ENCODE measurements around the gene ASCL2. TPM values are rescaled to one million over a fixed set of nuclear protein-coding genes. Genes with fewer than 3 reads are reported as not detected.

ASCL2 gene
- total RNA-seq, 1 experiment from 2014 or later = 32.5 TPM

DNA sequence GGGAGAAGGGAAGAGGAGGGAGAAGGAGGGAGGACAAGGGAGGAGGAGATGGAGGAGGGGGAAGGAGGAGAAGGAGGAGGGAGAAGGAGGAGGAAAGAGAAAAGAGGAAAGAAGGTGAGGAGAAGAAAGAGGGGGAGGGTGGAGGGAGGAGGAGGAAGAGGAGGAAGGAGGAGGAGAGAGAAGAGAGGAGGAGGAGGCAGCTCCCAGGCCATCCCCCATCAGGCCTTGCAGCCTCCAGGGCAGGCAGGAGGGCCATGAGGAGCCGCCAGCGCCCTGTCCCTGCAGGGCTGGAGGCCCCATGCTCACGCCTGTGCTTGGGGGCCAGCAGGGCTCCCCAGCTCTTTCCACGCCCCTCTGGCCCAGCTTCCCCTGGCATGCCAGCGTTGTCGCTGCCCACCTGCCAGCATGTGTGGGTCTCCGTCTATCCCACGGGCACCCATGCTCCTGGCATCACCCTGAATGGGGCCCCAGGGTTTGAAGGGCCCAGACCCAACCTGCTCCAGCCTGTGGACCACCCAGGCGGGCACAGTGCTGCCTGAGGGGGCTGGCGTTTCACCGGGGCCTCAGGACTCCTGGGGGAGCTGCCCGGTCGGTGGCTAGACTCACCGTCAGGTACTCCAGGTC is 36.6 kb upstream of the ASCL2 start:
- Histone ChIP-seq H3K4me3 (ENCODE audit: low read depth, low read length) (no peak overlapping the region), H3K27me3 (replicated peaks; ENCODE audit: control insufficient read depth, insufficient read depth, low read length) (no peaks in the 10 kb centered on the region), H3K4me1 (peaks cover 38% of the 10 kb centered on the region), H3K36me3 (ENCODE audit: control insufficient read depth, insufficient read depth, low read length) (no peaks in the 10 kb centered on the region), H3K9me3 (no peaks in the 10 kb centered on the region)
- ChIA-PET CTCF (interaction anchor here (9.8 kb wide), 1 partner anchor 113 kb away, joined by 128 read pairs; no protein-coding TSS in a partner anchor), POLR2A (no interaction called here)
- BruUV-seq (replicated peaks) = no TSS peak
- no peaks in the 10 kb centered on the region for H3K36me3 Mint-ChIP-seq (ENCODE audit: insufficient read depth, unreplicated experiment)
- intact Hi-C loops (cut with micrococcal nuclease; ENCODE audit: unreplicated experiment) = loop anchor here (5.0 kb wide), 1 partner anchor 225 kb away; no protein-coding TSS in a partner anchor
- TF ChIP-seq, protein P1, sequence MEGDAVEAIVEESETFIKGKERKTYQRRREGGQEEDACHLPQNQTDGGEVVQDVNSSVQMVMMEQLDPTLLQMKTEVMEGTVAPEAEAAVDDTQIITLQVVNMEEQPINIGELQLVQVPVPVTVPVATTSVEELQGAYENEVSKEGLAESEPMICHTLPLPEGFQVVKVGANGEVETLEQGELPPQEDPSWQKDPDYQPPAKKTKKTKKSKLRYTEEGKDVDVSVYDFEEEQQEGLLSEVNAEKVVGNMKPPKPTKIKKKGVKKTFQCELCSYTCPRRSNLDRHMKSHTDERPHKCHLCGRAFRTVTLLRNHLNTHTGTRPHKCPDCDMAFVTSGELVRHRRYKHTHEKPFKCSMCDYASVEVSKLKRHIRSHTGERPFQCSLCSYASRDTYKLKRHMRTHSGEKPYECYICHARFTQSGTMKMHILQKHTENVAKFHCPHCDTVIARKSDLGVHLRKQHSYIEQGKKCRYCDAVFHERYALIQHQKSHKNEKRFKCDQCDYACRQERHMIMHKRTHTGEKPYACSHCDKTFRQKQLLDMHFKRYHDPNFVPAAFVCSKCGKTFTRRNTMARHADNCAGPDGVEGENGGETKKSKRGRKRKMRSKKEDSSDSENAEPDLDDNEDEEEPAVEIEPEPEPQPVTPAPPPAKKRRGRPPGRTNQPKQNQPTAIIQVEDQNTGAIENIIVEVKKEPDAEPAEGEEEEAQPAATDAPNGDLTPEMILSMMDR (IDR thresholded peaks at IDR 0.05; ENCODE audit: insufficient read depth in 1 of 2, low read depth in 1 of 2, low read length in 1 of 2, severe bottlenecking in 1 of 2, unreplicated experiment in 1 of 2) = no peak
- H3K4me3 Mint-ChIP-seq (ENCODE audit: unreplicated experiment) = no peak overlapping the region
- no peak overlapping the region for H3K27ac Mint-ChIP-seq (ENCODE audit: unreplicated experiment)
- DNase-seq = no peak
- no peaks in the 10 kb centered on the region for H3K9me3 Mint-ChIP-seq (ENCODE audit: unreplicated experiment)
- no peaks in the 10 kb centered on the region for H3K27me3 Mint-ChIP-seq (ENCODE audit: insufficient read depth, unreplicated experiment)
- no peaks in the 10 kb centered on the region for H3K4me1 Mint-ChIP-seq (ENCODE audit: low read depth, unreplicated experiment)

DNA sequence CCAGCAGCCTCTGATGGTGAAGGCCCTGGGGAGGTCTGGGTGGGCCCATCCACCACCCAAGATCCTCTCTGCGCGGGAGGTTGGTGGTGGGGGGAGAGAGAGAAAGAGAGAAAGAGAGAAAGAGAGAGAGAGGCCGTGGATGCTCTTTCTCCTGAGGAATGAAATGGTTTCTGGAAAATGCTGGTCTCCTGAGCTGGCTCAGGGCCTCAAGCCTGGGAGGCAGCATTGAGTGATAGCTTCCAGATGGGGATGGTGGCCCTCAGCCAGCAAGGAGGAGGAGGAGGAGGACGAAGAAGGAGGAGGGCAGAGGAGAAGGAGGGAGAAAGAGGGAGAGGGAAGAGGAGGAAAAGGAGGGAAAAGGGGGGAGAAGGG is 36.0 kb upstream of the ASCL2 start:
- TF ChIP-seq, protein P1 (IDR thresholded peaks at IDR 0.05; ENCODE audit: insufficient read depth in 1 of 2, low read depth in 1 of 2, low read length in 1 of 2, severe bottlenecking in 1 of 2, unreplicated experiment in 1 of 2) = no peak
- no peak overlapping the region for H3K4me3 ChIP-seq (ENCODE audit: low read depth, low read length)
- no peak overlapping the region for H3K4me3 Mint-ChIP-seq (ENCODE audit: unreplicated experiment)
- DNase-seq = no peak
- no TSS peak for BruUV-seq (replicated peaks)
- POLR2A ChIA-PET = interaction anchor here (0.6 kb wide), 1 partner anchor 318 kb away, joined by 6 read pairs; no protein-coding TSS in a partner anchor
- no peaks in the 10 kb centered on the region for H3K27me3 Mint-ChIP-seq (ENCODE audit: insufficient read depth, unreplicated experiment)
- H3K4me1 ChIP-seq = peaks cover 43% of the 10 kb centered on the region
- CTCF ChIA-PET = interaction anchor here (0.7 to 9.8 kb wide), 2 partner anchors 31 to 114 kb away, joined by 3 to 128 read pairs; no protein-coding TSS in a partner anchor
- H3K27me3 ChIP-seq (replicated peaks; ENCODE audit: control insufficient read depth, insufficient read depth, low read length) = no peaks in the 10 kb centered on the region
- no peaks in the 10 kb centered on the region for H3K36me3 ChIP-seq (ENCODE audit: control insufficient read depth, insufficient read depth, low read length)
- H3K36me3 Mint-ChIP-seq (ENCODE audit: insufficient read depth, unreplicated experiment) = no peaks in the 10 kb centered on the region
- H3K4me1 Mint-ChIP-seq (ENCODE audit: low read depth, unreplicated experiment) = no peaks in the 10 kb centered on the region
- H3K9me3 Mint-ChIP-seq (ENCODE audit: unreplicated experiment) = no peaks in the 10 kb centered on the region
- H3K9me3 ChIP-seq = no peaks in the 10 kb centered on the region
- H3K27ac Mint-ChIP-seq (ENCODE audit: unreplicated experiment) = no peak overlapping the region
- intact Hi-C loops (cut with micrococcal nuclease; ENCODE audit: unreplicated experiment) = loop anchor here (5.0 kb wide), 1 partner anchor 226 kb away; no protein-coding TSS in a partner anchor

DNA sequence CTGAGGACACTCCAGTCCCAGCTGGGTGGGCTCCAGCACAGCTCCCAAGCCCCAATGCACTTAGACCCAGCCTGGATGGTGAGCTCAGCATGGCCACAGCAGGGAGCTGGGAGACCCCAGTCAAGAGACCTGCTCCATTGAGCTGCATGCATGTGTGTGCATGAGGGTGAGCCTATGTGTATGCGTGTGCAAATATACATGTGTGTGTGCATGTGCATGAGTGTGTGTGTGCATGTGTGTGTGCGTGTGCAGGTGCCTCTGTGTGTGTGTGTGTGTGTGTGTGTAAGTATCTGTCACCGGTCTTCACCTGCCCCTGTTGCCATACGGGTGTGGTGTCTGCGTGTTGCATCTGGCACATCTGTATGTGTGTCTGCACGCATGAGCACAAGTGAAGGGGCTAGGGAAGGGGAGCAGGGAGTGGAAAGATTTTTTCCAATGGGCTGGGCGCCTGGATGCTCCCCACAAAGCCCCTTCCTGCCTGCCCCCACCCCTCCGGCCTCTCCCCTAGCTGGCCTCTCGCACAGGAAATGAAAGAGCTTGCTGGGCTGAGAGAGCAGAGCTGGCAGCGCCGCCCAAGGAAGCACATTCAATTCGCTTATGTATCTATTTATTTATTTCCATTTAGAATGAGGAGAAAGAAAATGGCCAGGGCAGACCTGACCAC is 35.5 kb upstream of the ASCL2 start:
- H3K27me3 ChIP-seq (replicated peaks; ENCODE audit: control insufficient read depth, insufficient read depth, low read length) = no peaks in the 10 kb centered on the region
- no peaks in the 10 kb centered on the region for H3K36me3 Mint-ChIP-seq (ENCODE audit: insufficient read depth, unreplicated experiment)
- no peaks in the 10 kb centered on the region for H3K9me3 Mint-ChIP-seq (ENCODE audit: unreplicated experiment)
- H3K4me3 Mint-ChIP-seq (ENCODE audit: unreplicated experiment) = no peak overlapping the region
- no peaks in the 10 kb centered on the region for H3K9me3 ChIP-seq
- no peaks in the 10 kb centered on the region for H3K36me3 ChIP-seq (ENCODE audit: control insufficient read depth, insufficient read depth, low read length)
- no peaks in the 10 kb centered on the region for H3K4me1 Mint-ChIP-seq (ENCODE audit: low read depth, unreplicated experiment)
- H3K4me3 ChIP-seq (ENCODE audit: low read depth, low read length) = no peak overlapping the region
- H3K27ac Mint-ChIP-seq (ENCODE audit: unreplicated experiment) = no peak overlapping the region
- H3K27me3 Mint-ChIP-seq (ENCODE audit: insufficient read depth, unreplicated experiment) = no peaks in the 10 kb centered on the region
- H3K4me1 ChIP-seq = peaks cover 44% of the 10 kb centered on the region
- BruUV-seq (replicated peaks) = no TSS peak
- ChIA-PET POLR2A (interaction anchor here (0.6 to 0.9 kb wide), 3 partner anchors 71 to 318 kb away, joined by 3 to 6 read pairs (median 6); no protein-coding TSS in a partner anchor), CTCF (interaction anchor here (0.6 to 9.8 kb wide), 15 partner anchors 31 to 1292 kb away, joined by 3 to 128 read pairs (median 4); partner anchors contain the start of gene TSSC4)
- TF ChIP-seq, protein P1 (IDR thresholded peaks at IDR 0.05; ENCODE audit: insufficient read depth in 1 of 2, low read depth in 1 of 2, low read length in 1 of 2, severe bottlenecking in 1 of 2, unreplicated experiment in 1 of 2) = no peak
- intact Hi-C loops (cut with micrococcal nuclease; ENCODE audit: unreplicated experiment) = loop anchor here (1.0 to 5.0 kb wide), 2 partner anchors 114 to 226 kb away; no protein-coding TSS in a partner anchor
- DNase-seq = no peak

Measured in Caco-2 (cell line).